ENCODE data around the gene RRN3.
"Not testable (repeated sequence)": the region's sequence is repeated elsewhere in the genome, so short reads cannot be mapped to it uniquely, and the experiment has no call there.

- not testable (repeated sequence) for TF ChIP-seq POLR2A (IDR thresholded peaks at IDR 0.05); CTCF (IDR thresholded peaks at IDR 0.05 in 8 of 11, conservative IDR thresholded peaks at IDR 0.05 in 3 of 11); POLR2AphosphoS5 (IDR thresholded peaks at IDR 0.05)
Observed at GRCh38 chr16:15025234-15025951, 68.7 kb downstream of the RRN3 start.

Data from spleen (tissue), 7 donors.